ENCODE results near the gene PTPRD.

Gene PTPRD

GRCh38 chr9:8315211-8315610 lies 2297.6 kb downstream of the PTPRD start:
- TF ChIP-seq CTCF (IDR thresholded peaks at IDR 0.05; ENCODE audit: insufficient read depth, low read depth, low read length, missing control alignments), result no peak
- H3K4me3 ChIP-seq (ENCODE audit: low read length), result no peak overlapping the region

GRCh38 chr9:8309258-8309657 lies 2303.5 kb downstream of the PTPRD start:
- no peak overlapping the region for H3K4me3 ChIP-seq (ENCODE audit: low read length)
- TF ChIP-seq CTCF (IDR thresholded peaks at IDR 0.05; ENCODE audit: insufficient read depth, low read depth, low read length, missing control alignments), result no peak
- no peak for DNase-seq (ENCODE audit: low read depth)

More at GRCh38 chr9:8315211-8315610, 2297.6 kb downstream of the PTPRD start:
- DNase-seq (ENCODE audit: low read depth), result no peak

- H3K4me3 ChIP-seq (ENCODE audit: low read length), result no peak overlapping the region
- no peak for DNase-seq (ENCODE audit: low read depth)
- TF ChIP-seq CTCF (IDR thresholded peaks at IDR 0.05; ENCODE audit: insufficient read depth, low read depth, low read length, missing control alignments), result no peak
These were observed 2308.1 kb downstream of the PTPRD start for GRCh38 chr9:8304720-8305119.

GRCh38 chr9:8301296-8301695 lies 2311.5 kb downstream of the PTPRD start:
- no peak for TF ChIP-seq CTCF (IDR thresholded peaks at IDR 0.05; ENCODE audit: insufficient read depth, low read depth, low read length, missing control alignments)
- H3K4me3 ChIP-seq (ENCODE audit: low read length), result no peak overlapping the region
- DNase-seq (ENCODE audit: low read depth), result no peak

GRCh38 chr9:8297047-8297446 lies 2315.8 kb downstream of the PTPRD start:
- no peak overlapping the region for H3K4me3 ChIP-seq (ENCODE audit: low read length)
- no peak for DNase-seq (ENCODE audit: low read depth)
- TF ChIP-seq CTCF (IDR thresholded peaks at IDR 0.05; ENCODE audit: insufficient read depth, low read depth, low read length, missing control alignments), result no peak

GRCh38 chr9:8292657-8293056 lies 2320.1 kb downstream of the PTPRD start:
- no peak for DNase-seq (ENCODE audit: low read depth)
- no peak for TF ChIP-seq CTCF (IDR thresholded peaks at IDR 0.05; ENCODE audit: insufficient read depth, low read depth, low read length, missing control alignments)
- no peak overlapping the region for H3K4me3 ChIP-seq (ENCODE audit: low read length)

GRCh38 chr9:8289681-8290080 lies 2323.1 kb downstream of the PTPRD start:
- H3K4me3 ChIP-seq (ENCODE audit: low read length), result no peak overlapping the region
- TF ChIP-seq CTCF (IDR thresholded peaks at IDR 0.05; ENCODE audit: insufficient read depth, low read depth, low read length, missing control alignments), result no peak
- no peak for DNase-seq (ENCODE audit: low read depth)

Data from epithelial cell of esophagus (primary cell).